ENCODE data around the gene ZNF112.

Gene ZNF112

GRCh38 chr19:44374789-44375188 lies 18.3 kb upstream of the ZNF112 start:
- no peak for ATAC-seq

GRCh38 chr19:44371815-44372480 lies 15.5 kb upstream of the ZNF112 start:
- TF ChIP-seq ZFP3 (CRISPR knock-in tag; IDR thresholded peaks at IDR 0.05) (no peak), ZNF70 (CRISPR knock-in tag; IDR thresholded peaks at IDR 0.05) (no peak), PPARA (CRISPR knock-in tag; IDR thresholded peaks at IDR 0.05; ENCODE audit: borderline replicate concordance) (no peak), CREB5 (CRISPR knock-in tag; IDR thresholded peaks at IDR 0.05; ENCODE audit: low read depth) (no peak), ZFP30 (CRISPR knock-in tag; IDR thresholded peaks at IDR 0.05) (no peak), CSRNP3 (CRISPR knock-in tag; IDR thresholded peaks at IDR 0.05) (no peak), SNAI2 (CRISPR knock-in tag; IDR thresholded peaks at IDR 0.05) (no peak), TSHZ2 (CRISPR knock-in tag; IDR thresholded peaks at IDR 0.05) (no peak), BACH2 (CRISPR knock-in tag; IDR thresholded peaks at IDR 0.05; ENCODE audit: borderline replicate concordance) (no peak), TCF4 (CRISPR knock-in tag; IDR thresholded peaks at IDR 0.05; ENCODE audit: borderline replicate concordance) (no peak), ZNF8 (CRISPR knock-in tag; IDR thresholded peaks at IDR 0.05) (no peak), PATZ1 (CRISPR knock-in tag; IDR thresholded peaks at IDR 0.05; ENCODE audit: borderline replicate concordance) (no peak), POU6F1 (CRISPR knock-in tag; IDR thresholded peaks at IDR 0.05; ENCODE audit: borderline replicate concordance, low read depth) (no peak), ZNF565 (CRISPR knock-in tag; conservative IDR thresholded peaks at IDR 0.05; ENCODE audit: low read depth) (no peak), TOX (CRISPR knock-in tag; IDR thresholded peaks at IDR 0.05; ENCODE audit: borderline replicate concordance) (no peak), CSDC2 (CRISPR knock-in tag; IDR thresholded peaks at IDR 0.05) (no peak), RARB (CRISPR knock-in tag; IDR thresholded peaks at IDR 0.05) (no peak), OSR1 (CRISPR knock-in tag; IDR thresholded peaks at IDR 0.05) (no peak), GLIS3 (CRISPR knock-in tag; IDR thresholded peaks at IDR 0.05) (no peak), ESRRG (CRISPR knock-in tag; IDR thresholded peaks at IDR 0.05) (no peak)
- no peak for ATAC-seq

More at GRCh38 chr19:44374789-44375188, 18.3 kb upstream of the ZNF112 start:
- no peak for TF ChIP-seq CSDC2 (CRISPR knock-in tag; IDR thresholded peaks at IDR 0.05)
- peak; percentile 88 for TF ChIP-seq ZNF8 (CRISPR knock-in tag; IDR thresholded peaks at IDR 0.05)

GRCh38 chr19:44367024-44367423 lies 10.5 kb upstream of the ZNF112 start:
- TF ChIP-seq SNAI2 (CRISPR knock-in tag; IDR thresholded peaks at IDR 0.05), result no peak
- TF ChIP-seq TCF4 (CRISPR knock-in tag; IDR thresholded peaks at IDR 0.05; ENCODE audit: borderline replicate concordance), result no peak
- no peak for TF ChIP-seq RARB (CRISPR knock-in tag; IDR thresholded peaks at IDR 0.05)
- TF ChIP-seq CSDC2 (CRISPR knock-in tag; IDR thresholded peaks at IDR 0.05), result no peak
- no peak for TF ChIP-seq ZC3H10 (CRISPR knock-in tag; IDR thresholded peaks at IDR 0.05)
- TF ChIP-seq ARNTL (CRISPR knock-in tag; IDR thresholded peaks at IDR 0.05; ENCODE audit: borderline replicate concordance, low read depth), result no peak
- TF ChIP-seq ZNF8 (CRISPR knock-in tag; IDR thresholded peaks at IDR 0.05), result no peak
- TF ChIP-seq ISL1 (CRISPR knock-in tag; IDR thresholded peaks at IDR 0.05), result no peak
- no peak for TF ChIP-seq ZFP30 (CRISPR knock-in tag; IDR thresholded peaks at IDR 0.05)
- no peak for TF ChIP-seq GLIS3 (CRISPR knock-in tag; IDR thresholded peaks at IDR 0.05)
- no peak for TF ChIP-seq ZNF70 (CRISPR knock-in tag; IDR thresholded peaks at IDR 0.05)
- TF ChIP-seq ZNF565 (CRISPR knock-in tag; conservative IDR thresholded peaks at IDR 0.05; ENCODE audit: low read depth), result no peak
- TF ChIP-seq PATZ1 (CRISPR knock-in tag; IDR thresholded peaks at IDR 0.05; ENCODE audit: borderline replicate concordance), result no peak
- ATAC-seq, result no peak
